Spleen (tissue), 7 donors: ENCODE results near the gene FRMD4A.

Source experiments
- CTCF ChIP-seq, 11 experiments: fragments of 200-600 bp in 7 of 11; fragments of 450-650 bp in 4 of 11; sonication (generic) in 4 of 11; IDR thresholded peaks in 8 of 11; conservative IDR thresholded peaks in 3 of 11; 1 replicate in 7 of 11; 2 replicates in 4 of 11; pipeline versions ENCODE4 v1.4.0 to v1.8.0; 2016 to 2021; ENCODE audit warnings: antibody characterized with exemption in 11 of 11, inconsistent platforms in 4 of 11, mild to moderate bottlenecking in 1 of 11
- POLR2A ChIP-seq, 3 donors: fragments of 450-650 bp; IDR thresholded peaks; one replicate each; pipeline ENCODE4 v1.5.1; 2017; ENCODE audit warnings: antibody characterized with exemption in 3 of 3, mild to moderate bottlenecking in 1 of 3
- POLR2AphosphoS5 ChIP-seq, 3 donors: sonication (generic); formaldehyde crosslinking; IDR thresholded peaks; one replicate each; pipeline ENCODE4 v1.5.1; 2017; ENCODE audit warnings: antibody characterized with exemption in 3 of 3
- donor health status: DM: no; HTN: no; CAD: no; lungs with moderate emphysema.
- donor health status: DM: no; HTN: no; CAD: no.
- donor health status: DM: no; HTN: no; CAD: no.

- TF ChIP-seq POLR2AphosphoS5 (IDR thresholded peaks at IDR 0.05) (no peak), CTCF (IDR thresholded peaks at IDR 0.05 in 8 of 11, conservative IDR thresholded peaks at IDR 0.05 in 3 of 11) (no peak), POLR2A (IDR thresholded peaks at IDR 0.05) (no peak)
These were observed 430.8 kb downstream of the FRMD4A start for GRCh38 chr10:13899941-13900340.
